GM20000 (cell line): ENCODE results near the gene ANKRD13B.

Experiments
- DNase-seq: peaks from one replicate; pipeline ENCODE4 v3.0.0; 2012; ENCODE audit warnings: low spot score
- TF ChIP-seq, protein P1 (sequence below): IDR thresholded peaks from 2 replicates; pipeline ENCODE4 v1.5.1; 2012; ENCODE audit warnings: mild to moderate bottlenecking, control low read depth; ENCODE audit errors: extremely low read depth, missing control alignments

Gene ANKRD13B

DNA sequence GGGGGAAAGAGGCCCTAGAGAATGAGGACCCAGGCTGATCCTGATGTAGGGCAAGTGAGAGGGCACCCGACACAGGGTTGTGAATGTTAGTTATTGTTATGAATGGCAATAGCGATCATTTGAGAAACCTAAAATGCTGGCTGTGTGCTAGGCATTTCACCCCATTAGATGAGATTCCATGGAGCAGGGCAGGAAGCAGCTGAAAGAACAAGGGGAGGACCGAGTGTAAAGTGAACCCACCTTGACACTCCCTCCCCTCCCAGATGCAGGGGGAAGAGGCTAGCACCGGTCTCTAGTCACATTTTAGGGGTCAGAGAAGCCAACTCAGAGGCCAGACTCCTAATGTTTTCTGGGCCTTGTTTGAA lies 30.3 kb downstream of the ANKRD13B start:
- TF ChIP-seq, protein P1, sequence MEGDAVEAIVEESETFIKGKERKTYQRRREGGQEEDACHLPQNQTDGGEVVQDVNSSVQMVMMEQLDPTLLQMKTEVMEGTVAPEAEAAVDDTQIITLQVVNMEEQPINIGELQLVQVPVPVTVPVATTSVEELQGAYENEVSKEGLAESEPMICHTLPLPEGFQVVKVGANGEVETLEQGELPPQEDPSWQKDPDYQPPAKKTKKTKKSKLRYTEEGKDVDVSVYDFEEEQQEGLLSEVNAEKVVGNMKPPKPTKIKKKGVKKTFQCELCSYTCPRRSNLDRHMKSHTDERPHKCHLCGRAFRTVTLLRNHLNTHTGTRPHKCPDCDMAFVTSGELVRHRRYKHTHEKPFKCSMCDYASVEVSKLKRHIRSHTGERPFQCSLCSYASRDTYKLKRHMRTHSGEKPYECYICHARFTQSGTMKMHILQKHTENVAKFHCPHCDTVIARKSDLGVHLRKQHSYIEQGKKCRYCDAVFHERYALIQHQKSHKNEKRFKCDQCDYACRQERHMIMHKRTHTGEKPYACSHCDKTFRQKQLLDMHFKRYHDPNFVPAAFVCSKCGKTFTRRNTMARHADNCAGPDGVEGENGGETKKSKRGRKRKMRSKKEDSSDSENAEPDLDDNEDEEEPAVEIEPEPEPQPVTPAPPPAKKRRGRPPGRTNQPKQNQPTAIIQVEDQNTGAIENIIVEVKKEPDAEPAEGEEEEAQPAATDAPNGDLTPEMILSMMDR: no peak

DNA sequence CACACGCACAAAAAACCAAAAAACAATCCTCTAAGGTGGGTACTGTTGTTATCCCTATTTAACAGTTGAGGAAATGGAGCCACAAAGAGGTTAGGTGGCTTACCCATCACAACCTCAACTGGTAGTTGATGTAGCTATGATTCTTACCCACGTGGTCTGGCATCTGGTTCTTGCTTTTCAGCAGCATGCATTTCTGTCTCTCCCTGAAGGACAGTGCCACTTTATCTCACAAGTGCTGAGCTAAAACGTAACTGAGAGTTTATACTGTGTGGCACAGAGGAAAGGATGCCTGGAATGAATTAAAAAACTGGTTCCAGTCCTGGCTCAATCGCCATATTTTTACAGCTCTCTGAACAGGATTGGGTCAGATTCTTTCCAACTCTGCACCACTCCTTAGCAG lies 31.7 kb downstream of the ANKRD13B start:
- DNase-seq: no peak
- TF ChIP-seq, protein P1: no peak

More for the DNA sequence above, 30.3 kb downstream of the ANKRD13B start:
- DNase-seq: no peak

DNA sequence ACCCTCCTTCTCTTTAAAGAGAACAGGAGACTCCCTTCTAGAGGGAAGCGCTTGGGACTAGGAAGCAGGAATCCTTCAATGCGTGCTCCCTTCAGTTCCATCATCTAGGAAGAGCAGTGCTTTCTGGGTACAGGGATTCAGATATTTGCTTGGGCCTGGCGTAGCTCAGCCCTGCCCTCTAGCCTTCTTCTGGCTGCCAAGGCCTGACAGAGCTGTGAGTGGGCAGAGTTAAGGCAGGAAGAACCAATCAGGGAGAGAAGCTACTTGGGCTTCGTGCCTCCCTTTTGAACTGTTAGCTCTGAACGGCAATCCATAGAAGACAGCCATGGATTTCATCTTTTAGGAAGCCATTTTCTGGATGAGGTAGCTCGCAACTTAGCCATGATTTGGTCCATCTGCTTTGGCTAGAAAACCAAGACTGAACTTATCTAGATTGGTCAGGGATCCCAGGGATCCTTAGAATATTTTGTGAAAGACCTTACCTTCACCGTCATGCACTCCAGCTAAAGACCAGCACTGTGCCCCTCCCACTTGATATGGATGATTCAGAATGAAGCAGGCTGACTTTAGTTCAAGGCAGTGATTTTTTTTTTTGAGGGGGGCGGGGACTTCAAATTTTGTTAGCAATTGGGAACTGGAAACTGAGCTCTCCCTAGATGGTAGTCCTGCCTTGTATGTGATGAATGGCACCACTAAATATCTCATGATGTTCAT lies 32.3 kb downstream of the ANKRD13B start:
- no peak for DNase-seq
- TF ChIP-seq, protein P1: no peak

DNA sequence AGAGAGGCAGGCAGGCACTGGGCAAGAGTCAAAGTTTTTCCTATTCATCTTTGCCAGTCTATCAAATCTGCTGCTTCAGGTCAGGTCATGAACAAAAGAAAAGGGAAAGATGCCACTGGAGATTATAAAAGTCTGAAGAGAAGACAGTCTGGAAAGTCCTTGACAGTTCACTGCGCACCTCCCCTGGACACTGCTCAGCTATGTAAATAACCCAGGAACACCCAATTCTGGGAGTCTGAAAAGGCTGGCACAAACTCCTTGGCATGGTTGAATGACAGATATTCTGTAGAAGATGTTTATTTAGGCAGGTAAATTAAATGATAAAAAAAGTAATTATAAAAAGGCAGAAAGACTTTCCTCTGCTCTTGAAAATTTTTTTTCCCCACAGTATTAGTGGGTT lies 35.0 kb downstream of the ANKRD13B start:
- TF ChIP-seq, protein P1: no peak

DNA sequence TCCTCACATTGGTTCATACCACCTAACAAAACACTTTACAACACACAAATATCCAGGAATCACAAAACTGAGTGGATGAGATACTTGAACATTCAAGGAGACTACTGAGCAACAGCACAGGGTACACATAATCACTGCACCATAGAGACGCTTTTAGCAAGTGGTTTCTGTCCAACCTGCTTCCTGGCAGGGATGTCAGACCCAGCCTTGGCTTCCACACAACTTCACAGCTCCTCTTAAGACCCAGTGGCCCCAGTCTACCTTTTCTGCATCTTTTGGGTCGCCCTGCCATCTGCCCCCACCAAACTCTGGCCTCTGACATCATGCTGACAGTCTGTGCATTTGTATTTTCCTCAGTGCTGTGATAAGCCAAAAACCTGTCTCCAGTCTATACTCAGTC lies 35.7 kb downstream of the ANKRD13B start:
- TF ChIP-seq, protein P1: no peak

More for the DNA sequence above, 35.0 kb downstream of the ANKRD13B start:
- no peak for DNase-seq

DNA sequence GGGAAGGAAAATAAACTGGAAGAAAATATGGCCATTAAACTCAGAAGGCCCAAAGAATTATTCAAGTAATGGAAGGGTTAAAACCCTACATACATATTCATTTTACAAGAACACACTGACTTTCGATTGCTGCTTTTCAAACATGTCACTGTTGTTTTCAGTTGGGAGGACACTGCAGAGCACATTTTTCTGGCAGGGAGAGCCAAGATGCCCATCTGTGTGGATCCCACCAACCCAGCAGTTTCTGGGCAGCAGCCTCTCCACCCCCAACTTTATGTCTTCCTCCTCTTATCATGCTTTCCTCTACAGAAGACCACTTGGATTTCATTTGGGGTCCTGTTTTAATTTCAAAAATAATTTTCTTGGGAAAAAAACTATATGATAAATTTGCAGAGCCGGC lies 36.9 kb downstream of the ANKRD13B start:
- TF ChIP-seq, protein P1: no peak

More for the DNA sequence above, 35.7 kb downstream of the ANKRD13B start:
- DNase-seq: no peak

DNA sequence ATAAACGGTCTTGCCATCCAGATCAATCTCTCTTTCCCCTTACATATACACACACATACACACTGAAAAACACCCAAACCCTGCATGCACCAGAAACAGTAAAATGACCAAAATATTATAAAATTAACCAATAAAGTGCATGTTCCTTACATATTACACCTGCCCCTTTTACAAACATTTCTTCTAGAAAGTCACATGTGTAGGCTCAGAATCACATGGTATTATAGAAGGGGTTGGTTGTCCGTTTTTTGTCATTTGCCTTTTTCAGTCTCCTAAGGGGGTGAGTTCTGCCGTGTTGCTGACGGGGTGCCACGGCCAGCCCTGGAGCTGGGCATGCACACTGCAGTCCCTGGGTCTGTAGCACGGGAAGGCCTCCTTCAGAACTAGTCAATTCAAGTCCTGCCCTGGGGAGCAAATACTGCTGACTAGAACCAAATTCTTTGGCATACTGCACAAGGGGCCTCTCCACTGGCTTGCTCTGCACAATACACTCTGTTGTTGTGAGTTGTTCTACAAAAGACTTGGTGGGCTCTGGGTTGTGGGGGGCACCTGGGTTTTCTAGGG lies 37.8 kb downstream of the ANKRD13B start:
- TF ChIP-seq, protein P1: no peak
- DNase-seq: no peak

More for the DNA sequence above, 36.9 kb downstream of the ANKRD13B start:
- DNase-seq: no peak
